GM12878 (cell line): ENCODE results near the gene PRKCQ. TPM values are rescaled to one million over a fixed set of nuclear protein-coding genes. Genes with fewer than 3 reads are reported as not detected.

Experiments
- ATAC-seq: fragments of 200-7000 bp; cut with Tn5 transposase; 3 replicates; pipeline ENCODE4 v1.9.1; 2020; ENCODE audit warnings: mild to moderate bottlenecking, moderate library complexity
- BruUV-seq: library from RNA; stranded (reverse); fragments of 400-500 nt; replicated peaks from 2 replicates; lab custom pipeline; 2021; lab: Mats Ljungman, UMichigan
- CTCF ChIA-PET: fragments of 300-600 bp; sonication (Branson Sonifier 250); formaldehyde crosslinking; extraction: SDS; loops from one replicate; lab custom pipeline; 2021; ENCODE audit warnings: inconsistent platforms; lab: Yijun Ruan, JAX
- POLR2A ChIA-PET: fragments of 350-600 bp; formaldehyde crosslinking; extraction: SDS; loops from one replicate; lab custom pipeline; 2021; ENCODE audit warnings: inconsistent platforms; lab: Charles Lee
- RAD21 ChIA-PET: fragments of 300-600 bp; sonication (Branson Sonifier 250); formaldehyde crosslinking; loops from one replicate; lab custom pipeline; 2023; ENCODE audit warnings: antibody characterized with exemption; ENCODE audit not compliant: unreplicated experiment; lab: Charles Lee
- SMC1A ChIA-PET: fragments of 300-600 bp; sonication (Branson Sonifier 250); formaldehyde crosslinking; loops from one replicate; lab custom pipeline; 2023; ENCODE audit not compliant: unreplicated experiment, uncharacterized antibody; lab: Charles Lee
- DNase-seq: peaks from one replicate; pipeline ENCODE4 v3.0.0-alpha.2; 2011; ENCODE audit warnings: low read depth, low spot score
- FAIRE-seq: peaks from 3 replicates; lab custom pipeline; 2011; peaks lifted over from hg19 to GRCh38; lab: Jason Lieb, UNC
- H2AFZ ChIP-seq: 2 replicates; pipeline ENCODE4 v1.6.0; 2011; ENCODE audit warnings: low read depth, low read length, control low read depth; ENCODE audit not compliant: control insufficient read depth
- H3K27ac ChIP-seq: 2 replicates; pipeline ENCODE4 v1.5.1; 2011; ENCODE audit warnings: control low read depth; ENCODE audit not compliant: control insufficient read depth, insufficient read depth
- H3K27me3 ChIP-seq, 2 experiments: replicated peaks in 1 of 2; 2 replicates each; pipeline versions ENCODE4 v1.6.0 to v1.6.1; 2011; ENCODE audit warnings: low read length in 1 of 2; ENCODE audit not compliant: control insufficient read depth in 2 of 2, insufficient read depth in 2 of 2
- H3K36me3 ChIP-seq, 2 experiments: 2 replicates each; pipeline ENCODE4 v1.5.1; 2011; ENCODE audit warnings: low read length in 1 of 2; ENCODE audit not compliant: control insufficient read depth in 2 of 2, insufficient read depth in 2 of 2
- H3K4me1 ChIP-seq: 2 replicates; pipeline ENCODE4 v1.6.1; 2011; ENCODE audit warnings: mild to moderate bottlenecking, low read length, moderate library complexity, mixed read lengths; ENCODE audit not compliant: control insufficient read depth, insufficient read depth
- H3K4me2 ChIP-seq: 2 replicates; pipeline ENCODE4 v1.6.0; 2011; ENCODE audit warnings: control low read depth; ENCODE audit not compliant: control insufficient read depth, insufficient read depth
- H3K4me3 ChIP-seq: fragments of 200-600 bp; sonication (generic); 2 replicates; pipeline ENCODE4 v1.5.1; 2016
- H3K79me2 ChIP-seq: 2 replicates; pipeline ENCODE4 v1.6.0; 2011; ENCODE audit warnings: low read length; ENCODE audit not compliant: control insufficient read depth, insufficient read depth
- H3K9ac ChIP-seq: 2 replicates; pipeline ENCODE4 v1.8.0; 2011; ENCODE audit warnings: low read length, control low read depth, mixed read lengths; ENCODE audit not compliant: control insufficient read depth, insufficient read depth
- H3K9me3 ChIP-seq: replicated peaks from 3 replicates; pipeline ENCODE4 v1.5.1; 2011; ENCODE audit warnings: mild to moderate bottlenecking, low read length; ENCODE audit not compliant: control insufficient read depth, insufficient read depth
- H4K20me1 ChIP-seq: 2 replicates; pipeline ENCODE4 v1.6.0; 2011; ENCODE audit not compliant: control insufficient read depth, insufficient read depth
- BCL11A ChIP-seq: IDR thresholded peaks from 2 replicates; pipeline ENCODE4 v1.6.1; 2011; ENCODE audit warnings: low read depth, low read length
- CBX3 ChIP-seq: fragments of 200-600 bp; sonication (generic); IDR thresholded peaks from 2 replicates; pipeline ENCODE4 v1.6.1; 2016; ENCODE audit warnings: low read depth, borderline replicate concordance
- CHD2 ChIP-seq: IDR thresholded peaks from 2 replicates; pipeline ENCODE4 v1.6.1; 2011; ENCODE audit warnings: low read depth, low read length, improper control_type of control experiment, borderline replicate concordance
- CREB1 ChIP-seq: IDR thresholded peaks from 2 replicates; pipeline ENCODE4 v1.6.1; 2012; ENCODE audit warnings: low read depth, mild to moderate bottlenecking, inconsistent platforms
- JUND ChIP-seq: IDR thresholded peaks from 2 replicates; pipeline ENCODE4 v1.6.1; 2012; ENCODE audit warnings: low read depth, mild to moderate bottlenecking, low read length, improper control_type of control experiment, moderate library complexity
- NBN ChIP-seq: fragments of 450-650 bp; IDR thresholded peaks from 2 replicates; pipeline ENCODE4 v1.6.1; 2016
- NRF1 ChIP-seq: conservative IDR thresholded peaks from 2 replicates; pipeline ENCODE4 v1.6.1; 2011; ENCODE audit warnings: mild to moderate bottlenecking, low read depth, low read length, improper control_type of control experiment
- POLR2A ChIP-seq: IDR thresholded peaks from 2 replicates; pipeline ENCODE4 v1.6.1; 2011; ENCODE audit warnings: low read depth, mild to moderate bottlenecking, low read length
- POLR2AphosphoS2 ChIP-seq: IDR thresholded peaks from 2 replicates; pipeline ENCODE4 v1.6.1; 2011; ENCODE audit warnings: low read depth, mild to moderate bottlenecking, low read length, improper control_type of control experiment, moderate library complexity
- RB1 ChIP-seq: fragments of 450-650 bp; formaldehyde crosslinking; IDR thresholded peaks from 2 replicates; pipeline ENCODE4 v1.6.1; 2017; ENCODE audit warnings: mild to moderate bottlenecking, borderline replicate concordance
- ZNF274 ChIP-seq: IDR thresholded peaks from one replicate; pipeline ENCODE4 v1.8.0; 2011; ENCODE audit not compliant: insufficient read length, insufficient read depth
- ZNF622 ChIP-seq: fragments of 450-650 bp; IDR thresholded peaks from 2 replicates; pipeline ENCODE4 v1.6.1; 2017; ENCODE audit warnings: mild to moderate bottlenecking, inconsistent platforms
- WGBS: methylation state at CpG from one replicate; pipeline ENCODE4 v1.1.6; 2016; ENCODE audit warnings: low lambda C conversion rate; ENCODE audit not compliant: insufficient replicate concordance, insufficient coverage; ENCODE audit errors: missing lambda C conversion rate; 5-methylcytosine and 5-hydroxymethylcytosine counted together
- in situ Hi-C: fragments of 300-500 bp; cut with MboI; formaldehyde crosslinking; loops from 9 replicates; pipeline ENCODE4 v1.14.3; 2018; ENCODE audit warnings: mixed read lengths
- intact Hi-C: fragments of 100-400 bp; cut with micrococcal nuclease; formaldehyde crosslinking; loops from one replicate; pipeline ENCODE4 v1.14.2; 2022; ENCODE audit not compliant: unreplicated experiment
- polyA plus RNA-seq, 11 experiments: library from polyadenylated mRNA; depleted of rRNA in 4 of 11; unstranded in 6 of 11; stranded (reverse) in 5 of 11; fragments of >200 nt; fragmentation: Nextera tagmentation in 4 of 11; fragmentation: Illumina TruSeq in 1 of 11; extraction: Ambion mirVana in 4 of 11; extraction: Trizol in 1 of 11; gene quantifications; 1 replicate in 1 of 11; 2 replicates in 10 of 11; pipeline versions ENCODE4 v1.2.1 to v1.2.3, GENCODE V29; 2011 to 2016; ENCODE audit warnings: inconsistent platforms in 2 of 11, missing spikeins in 2 of 11, low read depth in 1 of 11
- total RNA-seq, 4 experiments: library from RNA; depleted of rRNA in 3 of 4; stranded (reverse); fragments of >200 nt in 3 of 4; fragmentation: Illumina TruSeq in 1 of 4; extraction: Trizol in 1 of 4; gene quantifications; 2 replicates each; pipeline versions ENCODE4 v1.2.1 to v1.2.3, GENCODE V29; 2013 to 2021
- TF ChIP-seq, protein P1 (sequence below): fragments of 450-650 bp; IDR thresholded peaks from 2 replicates; pipeline ENCODE4 v1.6.1; 2014; ENCODE audit warnings: mild to moderate bottlenecking
- TF ChIP-seq, protein P2 (sequence below): fragments of 450-650 bp; formaldehyde crosslinking; IDR thresholded peaks from 2 replicates; pipeline ENCODE4 v1.5.0; 2022; ENCODE audit warnings: mild to moderate bottlenecking, missing genetic modification characterization
- TF ChIP-seq, protein P3 (sequence below): IDR thresholded peaks from 2 replicates; pipeline ENCODE4 v1.6.1; 2012; ENCODE audit warnings: low read depth, low read length, improper control_type of control experiment
- TF ChIP-seq, protein P4 (sequence below): fragments of 450-650 bp; formaldehyde crosslinking; IDR thresholded peaks from 2 replicates; pipeline ENCODE4 v1.4.0; 2020; ENCODE audit warnings: mild to moderate bottlenecking, moderate library complexity

The PRKCQ gene
- total and polyA plus RNA-seq, 10 of the 15 experiments (the other 5 are each of a cell fraction or from before 2014, with no cell fraction given), result 0.26 to 8.9 (median 0.98) TPM

DNA sequence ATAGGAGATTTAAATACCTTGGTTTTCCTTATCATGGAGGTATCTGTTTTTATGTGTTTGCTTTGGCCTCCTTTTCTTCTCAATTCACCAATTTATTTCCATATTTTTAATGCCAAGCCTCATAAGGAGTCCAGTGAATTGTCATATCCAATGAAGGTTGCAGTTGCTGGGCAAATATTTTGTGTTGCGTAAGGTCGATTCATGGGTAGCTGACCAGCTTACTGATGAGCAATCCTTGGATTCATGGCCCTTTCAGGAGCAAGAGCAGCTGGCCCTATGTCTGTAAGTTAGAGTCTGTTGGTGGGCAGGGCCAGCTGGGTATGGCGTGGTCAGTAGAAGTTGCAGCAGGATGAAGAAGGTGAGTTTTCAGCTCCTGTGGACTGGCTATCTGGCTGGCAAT, 194.4 kb downstream of the PRKCQ start (continued):
- TF ChIP-seq, protein P1, sequence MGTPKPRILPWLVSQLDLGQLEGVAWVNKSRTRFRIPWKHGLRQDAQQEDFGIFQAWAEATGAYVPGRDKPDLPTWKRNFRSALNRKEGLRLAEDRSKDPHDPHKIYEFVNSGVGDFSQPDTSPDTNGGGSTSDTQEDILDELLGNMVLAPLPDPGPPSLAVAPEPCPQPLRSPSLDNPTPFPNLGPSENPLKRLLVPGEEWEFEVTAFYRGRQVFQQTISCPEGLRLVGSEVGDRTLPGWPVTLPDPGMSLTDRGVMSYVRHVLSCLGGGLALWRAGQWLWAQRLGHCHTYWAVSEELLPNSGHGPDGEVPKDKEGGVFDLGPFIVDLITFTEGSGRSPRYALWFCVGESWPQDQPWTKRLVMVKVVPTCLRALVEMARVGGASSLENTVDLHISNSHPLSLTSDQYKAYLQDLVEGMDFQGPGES, result no peak
- TF ChIP-seq, protein P2, sequence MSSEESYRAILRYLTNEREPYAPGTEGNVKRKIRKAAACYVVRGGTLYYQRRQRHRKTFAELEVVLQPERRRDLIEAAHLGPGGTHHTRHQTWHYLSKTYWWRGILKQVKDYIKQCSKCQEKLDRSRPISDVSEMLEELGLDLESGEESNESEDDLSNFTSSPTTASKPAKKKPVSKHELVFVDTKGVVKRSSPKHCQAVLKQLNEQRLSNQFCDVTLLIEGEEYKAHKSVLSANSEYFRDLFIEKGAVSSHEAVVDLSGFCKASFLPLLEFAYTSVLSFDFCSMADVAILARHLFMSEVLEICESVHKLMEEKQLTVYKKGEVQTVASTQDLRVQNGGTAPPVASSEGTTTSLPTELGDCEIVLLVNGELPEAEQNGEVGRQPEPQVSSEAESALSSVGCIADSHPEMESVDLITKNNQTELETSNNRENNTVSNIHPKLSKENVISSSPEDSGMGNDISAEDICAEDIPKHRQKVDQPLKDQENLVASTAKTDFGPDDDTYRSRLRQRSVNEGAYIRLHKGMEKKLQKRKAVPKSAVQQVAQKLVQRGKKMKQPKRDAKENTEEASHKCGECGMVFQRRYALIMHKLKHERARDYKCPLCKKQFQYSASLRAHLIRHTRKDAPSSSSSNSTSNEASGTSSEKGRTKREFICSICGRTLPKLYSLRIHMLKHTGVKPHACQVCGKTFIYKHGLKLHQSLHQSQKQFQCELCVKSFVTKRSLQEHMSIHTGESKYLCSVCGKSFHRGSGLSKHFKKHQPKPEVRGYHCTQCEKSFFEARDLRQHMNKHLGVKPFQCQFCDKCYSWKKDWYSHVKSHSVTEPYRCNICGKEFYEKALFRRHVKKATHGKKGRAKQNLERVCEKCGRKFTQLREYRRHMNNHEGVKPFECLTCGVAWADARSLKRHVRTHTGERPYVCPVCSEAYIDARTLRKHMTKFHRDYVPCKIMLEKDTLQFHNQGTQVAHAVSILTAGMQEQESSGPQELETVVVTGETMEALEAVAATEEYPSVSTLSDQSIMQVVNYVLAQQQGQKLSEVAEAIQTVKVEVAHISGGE (CRISPR knock-in tag), result no peak
- no peak for TF ChIP-seq NRF1
- no peak for TF ChIP-seq CREB1
- TF ChIP-seq, protein P3, sequence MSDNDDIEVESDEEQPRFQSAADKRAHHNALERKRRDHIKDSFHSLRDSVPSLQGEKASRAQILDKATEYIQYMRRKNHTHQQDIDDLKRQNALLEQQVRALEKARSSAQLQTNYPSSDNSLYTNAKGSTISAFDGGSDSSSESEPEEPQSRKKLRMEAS, result no peak

DNA sequence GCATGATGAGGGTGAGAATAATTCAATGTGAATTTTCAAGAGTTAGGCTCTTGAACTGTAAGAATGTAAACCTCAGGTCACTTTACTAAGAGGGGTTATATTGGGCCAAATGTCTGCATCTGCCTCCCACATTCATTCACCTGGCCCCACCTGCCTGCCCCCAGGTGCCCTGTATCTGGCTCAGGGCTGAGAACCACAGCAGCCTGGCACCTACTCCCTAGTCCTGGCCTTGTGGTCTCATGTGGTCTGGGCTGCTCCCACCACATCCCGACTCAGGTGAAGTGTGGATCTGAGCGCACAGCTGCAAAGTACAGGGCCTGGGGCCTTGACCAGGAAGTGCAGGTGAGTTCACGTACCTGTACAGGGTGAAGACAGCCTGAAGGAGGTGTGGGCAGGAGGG, 195.2 kb downstream of the PRKCQ start:
- FAIRE-seq, result no peak
- Histone ChIP-seq H3K27ac (no peak overlapping the region), H3K9ac (no peak overlapping the region), H3K9me3 (peaks cover 6% of the 10 kb centered on the region; the same call in 2 of the 3 replicates), H3K36me3 (no peaks in the 10 kb centered on the region), H3K4me2 (no peak overlapping the region), H3K4me3 (no peak overlapping the region), H2AFZ (no peak overlapping the region), H4K20me1 (no peaks in the 10 kb centered on the region), H3K4me1 (no peaks in the 10 kb centered on the region), H3K27me3 (peaks cover 0 to 3% of the 10 kb centered on the region in 2 experiments; a peak in 1 of 4 replicates), H3K79me2 (no peaks in the 10 kb centered on the region)
- intact Hi-C loops, result no loop called here
- BruUV-seq, result no TSS peak
- ChIA-PET SMC1A (interaction anchor here (1.5 kb wide), 1 partner anchor 17 kb away, joined by 12 read pairs; no protein-coding TSS in a partner anchor), RAD21 (interaction anchor here (0.7 to 1.5 kb wide), 2 partner anchors 17 to 303 kb away, joined by 3 to 4 read pairs; no protein-coding TSS in a partner anchor), POLR2A (no interaction called here), CTCF (interaction anchor here (0.6 to 1.4 kb wide), 2 partner anchors 17 to 26 kb away, joined by 3 read pairs; no protein-coding TSS in a partner anchor)
- no peak for ATAC-seq
- WGBS, result 47% methylated on average over 3 of the region's 3 CpGs
- in situ Hi-C loops, result no loop called here
- no peak for DNase-seq
- TF ChIP-seq NBN, result no peak
- TF ChIP-seq RB1, result no peak
- no peak for TF ChIP-seq BCL11A
- no peak for TF ChIP-seq CBX3
- no peak for TF ChIP-seq POLR2A
- no peak for TF ChIP-seq ZNF622
- no peak for TF ChIP-seq CREB1
- TF ChIP-seq, protein P4, sequence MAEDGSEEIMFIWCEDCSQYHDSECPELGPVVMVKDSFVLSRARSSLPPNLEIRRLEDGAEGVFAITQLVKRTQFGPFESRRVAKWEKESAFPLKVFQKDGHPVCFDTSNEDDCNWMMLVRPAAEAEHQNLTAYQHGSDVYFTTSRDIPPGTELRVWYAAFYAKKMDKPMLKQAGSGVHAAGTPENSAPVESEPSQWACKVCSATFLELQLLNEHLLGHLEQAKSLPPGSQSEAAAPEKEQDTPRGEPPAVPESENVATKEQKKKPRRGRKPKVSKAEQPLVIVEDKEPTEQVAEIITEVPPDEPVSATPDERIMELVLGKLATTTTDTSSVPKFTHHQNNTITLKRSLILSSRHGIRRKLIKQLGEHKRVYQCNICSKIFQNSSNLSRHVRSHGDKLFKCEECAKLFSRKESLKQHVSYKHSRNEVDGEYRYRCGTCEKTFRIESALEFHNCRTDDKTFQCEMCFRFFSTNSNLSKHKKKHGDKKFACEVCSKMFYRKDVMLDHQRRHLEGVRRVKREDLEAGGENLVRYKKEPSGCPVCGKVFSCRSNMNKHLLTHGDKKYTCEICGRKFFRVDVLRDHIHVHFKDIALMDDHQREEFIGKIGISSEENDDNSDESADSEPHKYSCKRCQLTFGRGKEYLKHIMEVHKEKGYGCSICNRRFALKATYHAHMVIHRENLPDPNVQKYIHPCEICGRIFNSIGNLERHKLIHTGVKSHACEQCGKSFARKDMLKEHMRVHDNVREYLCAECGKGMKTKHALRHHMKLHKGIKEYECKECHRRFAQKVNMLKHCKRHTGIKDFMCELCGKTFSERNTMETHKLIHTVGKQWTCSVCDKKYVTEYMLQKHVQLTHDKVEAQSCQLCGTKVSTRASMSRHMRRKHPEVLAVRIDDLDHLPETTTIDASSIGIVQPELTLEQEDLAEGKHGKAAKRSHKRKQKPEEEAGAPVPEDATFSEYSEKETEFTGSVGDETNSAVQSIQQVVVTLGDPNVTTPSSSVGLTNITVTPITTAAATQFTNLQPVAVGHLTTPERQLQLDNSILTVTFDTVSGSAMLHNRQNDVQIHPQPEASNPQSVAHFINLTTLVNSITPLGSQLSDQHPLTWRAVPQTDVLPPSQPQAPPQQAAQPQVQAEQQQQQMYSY (CRISPR knock-in tag), result no peak
- no peak for TF ChIP-seq CHD2
- no peak for TF ChIP-seq JUND
- no peak for TF ChIP-seq POLR2AphosphoS2
- no peak for TF ChIP-seq ZNF274
